Osteoblast (primary cell): ENCODE results near the gene MOGAT3. TPM values are rescaled to one million over a fixed set of nuclear protein-coding genes. Genes with fewer than 3 reads are reported as not detected.

Experiments used
- DNase-seq: peaks from one replicate; pipeline ENCODE4 v3.0.0; 2011; ENCODE audit warnings: low spot score, mixed read lengths; ENCODE audit not compliant: insufficient read length; ENCODE audit errors: missing footprints
- H2AFZ ChIP-seq: 2 replicates; pipeline ENCODE4 v1.6.0; 2011; ENCODE audit warnings: mild to moderate bottlenecking, low read length
- H3K27ac ChIP-seq: 2 replicates; pipeline ENCODE4 v1.5.1; 2011; ENCODE audit warnings: mild to moderate bottlenecking, low read depth, low read length, moderate library complexity
- H3K27me3 ChIP-seq: 2 replicates; pipeline ENCODE4 v1.6.0; 2012; ENCODE audit warnings: mild to moderate bottlenecking, control low read depth, inconsistent platforms, low read length, moderate library complexity; ENCODE audit not compliant: insufficient read depth
- H3K36me3 ChIP-seq: 2 replicates; pipeline ENCODE4 v1.5.1; 2011; ENCODE audit warnings: mild to moderate bottlenecking, low read length, control low read depth, moderate library complexity; ENCODE audit not compliant: insufficient read depth
- H3K4me1 ChIP-seq: 2 replicates; pipeline ENCODE4 v1.5.1; 2011; ENCODE audit warnings: mild to moderate bottlenecking, low read length, control low read depth, moderate library complexity; ENCODE audit not compliant: insufficient read depth
- H3K4me2 ChIP-seq: 2 replicates; pipeline ENCODE4 v1.6.0; 2011; ENCODE audit warnings: mild to moderate bottlenecking, low read length; ENCODE audit not compliant: insufficient read depth
- H3K4me3 ChIP-seq: fragments of 200-600 bp; sonication (generic); 3 replicates; pipeline ENCODE4 v1.5.1; 2012; ENCODE audit warnings: mild to moderate bottlenecking, low read length, inconsistent platforms; ENCODE audit not compliant: insufficient read depth
- H3K79me2 ChIP-seq: 2 replicates; pipeline ENCODE4 v1.6.0; 2012; ENCODE audit warnings: mild to moderate bottlenecking, low read length, control low read depth, inconsistent platforms; ENCODE audit not compliant: insufficient read depth
- H3K9me3 ChIP-seq: 2 replicates; pipeline ENCODE4 v1.5.1; 2011; ENCODE audit warnings: low read depth, low read length, control low read depth
- H4K20me1 ChIP-seq: 2 replicates; pipeline ENCODE4 v1.6.0; 2012; ENCODE audit warnings: mild to moderate bottlenecking, low read length, control low read depth; ENCODE audit not compliant: insufficient read depth
- CTCF ChIP-seq: IDR thresholded peaks from 2 replicates; pipeline ENCODE4 v1.5.1; 2011; ENCODE audit warnings: mild to moderate bottlenecking, low read depth, low read length, moderate library complexity; ENCODE audit errors: extremely low read depth
- total RNA-seq: library from RNA; depleted of rRNA; stranded (reverse); fragments of >200 nt; gene quantifications from 2 replicates; pipeline ENCODE4 v1.2.3, GENCODE V29; 2012

Gene MOGAT3
- total RNA-seq, result not detected in 2 replicates

GRCh38 chr7:101200862-101201599 lies at the start of gene MOGAT3:
Gene MOGAT3 (minus strand): TSS chr7:101201036. CDS start chr7:101200854, 182 bp downstream.
- peak; percentile 71 for DNase-seq
- Histone ChIP-seq H3K79me2 (no peaks in the 10 kb centered on the region), H3K4me1 (no peaks in the 10 kb centered on the region), H3K4me2 (no peak within 1 kb of the TSS), H3K27ac (no peak within 1 kb of the TSS), H3K36me3 (peaks cover 3% of the 10 kb centered on the region), H4K20me1 (no peaks in the 10 kb centered on the region), H3K9me3 (no peaks in the 10 kb centered on the region), H3K27me3 (peaks cover 37% of the 10 kb centered on the region), H2AFZ (no peak within 1 kb of the TSS), H3K4me3 (no peak within 1 kb of the TSS)
- TF ChIP-seq CTCF, result no peak

GRCh38 chr7:101250324-101250723 lies 49.5 kb upstream of the MOGAT3 start:
- H3K27ac ChIP-seq, result no peak overlapping the region
- H3K79me2 ChIP-seq, result peaks cover 56% of the 10 kb centered on the region
- H3K4me1 ChIP-seq, result peaks cover 13% of the 10 kb centered on the region
- H3K4me3 ChIP-seq, result no peak overlapping the region
- no peak overlapping the region for H3K4me2 ChIP-seq
- DNase-seq, result peak; percentile 9
- H3K9me3 ChIP-seq, result no peaks in the 10 kb centered on the region
- peaks cover 5% of the 10 kb centered on the region for H4K20me1 ChIP-seq
- TF ChIP-seq CTCF, result no peak
- H2AFZ ChIP-seq, result no peak overlapping the region
- H3K27me3 ChIP-seq, result no peaks in the 10 kb centered on the region
- H3K36me3 ChIP-seq, result peaks cover 15% of the 10 kb centered on the region

GRCh38 chr7:101248276-101248675 lies 47.4 kb upstream of the MOGAT3 start:
- H3K4me3 ChIP-seq, result no peak overlapping the region
- H3K36me3 ChIP-seq, result peaks cover 15% of the 10 kb centered on the region
- no peak overlapping the region for H3K27ac ChIP-seq
- H4K20me1 ChIP-seq, result peaks cover 12% of the 10 kb centered on the region
- DNase-seq, result no peak
- H3K9me3 ChIP-seq, result no peaks in the 10 kb centered on the region
- peaks cover 71% of the 10 kb centered on the region for H3K79me2 ChIP-seq
- no peak overlapping the region for H3K4me2 ChIP-seq
- no peaks in the 10 kb centered on the region for H3K27me3 ChIP-seq
- no peak overlapping the region for H2AFZ ChIP-seq
- peaks cover 22% of the 10 kb centered on the region for H3K4me1 ChIP-seq
- no peak for TF ChIP-seq CTCF

GRCh38 chr7:101245147-101245668 lies 44.4 kb upstream of the MOGAT3 start:
- peaks cover 12% of the 10 kb centered on the region for H3K4me1 ChIP-seq
- no peak for DNase-seq
- H3K9me3 ChIP-seq, result no peaks in the 10 kb centered on the region
- H3K27ac ChIP-seq, result peak overlapping the region; percentile 87
- peaks cover 26% of the 10 kb centered on the region for H3K36me3 ChIP-seq
- H3K27me3 ChIP-seq, result no peaks in the 10 kb centered on the region
- peak overlapping the region; percentile 99 for H3K4me2 ChIP-seq
- H4K20me1 ChIP-seq, result peaks cover 19% of the 10 kb centered on the region
- H3K4me3 ChIP-seq, result peak overlapping the region; percentile 99
- TF ChIP-seq CTCF, result no peak
- H3K79me2 ChIP-seq, result peaks cover 75% of the 10 kb centered on the region
- H2AFZ ChIP-seq, result peak overlapping the region; percentile 99
